ENCODE measurements around the gene KLHL21. TPM values are rescaled to one million over a fixed set of nuclear protein-coding genes. Genes with fewer than 3 reads are reported as not detected.

Gene KLHL21
- total and polyA plus RNA-seq, 9 of the 15 experiments (the other 6 are each of a cell fraction or from before 2014, with no cell fraction given): 2.1 to 42.1 (median 17.5) TPM

GRCh38 chr1:6554031-6554906 is 48.4 kb downstream of the KLHL21 start, which contains the start of gene NOL9 (continued):
- TF ChIP-seq CREB3L1 (IDR thresholded peaks at IDR 0.05; ENCODE audit: borderline replicate concordance, low read depth): peak; percentile 98
- TF ChIP-seq OTX1 (CRISPR knock-in tag; IDR thresholded peaks at IDR 0.05): no peak; the same call in 1 of the 2 replicates
- TF ChIP-seq TRIM24 (IDR thresholded peaks at IDR 0.05): no peak
- TF ChIP-seq ZNF184 (CRISPR knock-in tag; IDR thresholded peaks at IDR 0.05): no peak
- no peak; the same call in 1 of the 2 replicates for TF ChIP-seq MED1 (CRISPR knock-in tag; IDR thresholded peaks at IDR 0.05; ENCODE audit: borderline replicate concordance)
- TF ChIP-seq CBX1 (IDR thresholded peaks at IDR 0.05; ENCODE audit: low read depth): peak; percentile 63
- TF ChIP-seq PCBP2 (IDR thresholded peaks at IDR 0.05; ENCODE audit: low read depth, low read length, poor library complexity, severe bottlenecking): no peak
- TF ChIP-seq ZBTB7A (IDR thresholded peaks at IDR 0.05; ENCODE audit: borderline replicate concordance, control insufficient read depth, low read depth, low read length): peak; percentile 92
- TF ChIP-seq SUPT5H (IDR thresholded peaks at IDR 0.05): peak; percentile 86
- no peak for TF ChIP-seq ZNF436 (CRISPR knock-in tag; IDR thresholded peaks at IDR 0.05)
- TF ChIP-seq THAP12 (CRISPR knock-in tag; IDR thresholded peaks at IDR 0.05): peak; percentile 91
- TF ChIP-seq RBFOX2 (IDR thresholded peaks at IDR 0.05; ENCODE audit: low read depth, low read length): peak; percentile 98
- no peak for TF ChIP-seq SRSF3 (IDR thresholded peaks at IDR 0.05; ENCODE audit: insufficient read depth, low read length)
- TF ChIP-seq GTF2F1 (IDR thresholded peaks at IDR 0.05; ENCODE audit: low read depth, low read length): 0 out of 2 replicates have a peak, but pooled peaks have one; percentile 71
- TF ChIP-seq NFYB (IDR thresholded peaks at IDR 0.05; ENCODE audit: extremely low read depth, insufficient read length): no peak
- TF ChIP-seq TRIM28 (IDR thresholded peaks at IDR 0.05): peak; percentile 72; the same call in 1 of the 2 replicates
- TF ChIP-seq ETS1 (conservative IDR thresholded peaks at IDR 0.05; ENCODE audit: control insufficient read depth, low read depth, low read length): peak; percentile 66; the same call in 1 of the 2 replicates
- TF ChIP-seq NFIC (IDR thresholded peaks at IDR 0.05): peak; percentile 60
- TF ChIP-seq ZNF76 (CRISPR knock-in tag; IDR thresholded peaks at IDR 0.05; ENCODE audit: borderline replicate concordance): 0 out of 2 replicates have a peak, but pooled peaks have one; percentile 29
- TF ChIP-seq NBN (IDR thresholded peaks at IDR 0.05; ENCODE audit: low read depth): no peak
- peak; percentile 94 for TF ChIP-seq TAF1 (IDR thresholded peaks at IDR 0.05; ENCODE audit: control insufficient read depth, extremely low read depth, insufficient read depth, low read length, severe bottlenecking)
